ENCODE measurements around the gene BMPER. TPM values are rescaled to one million over a fixed set of nuclear protein-coding genes. Genes with fewer than 3 reads are reported as not detected.

Gene BMPER
- total and polyA plus RNA-seq, 2 of the 8 experiments (the other 6 are each of a cell fraction or from before 2014, with no cell fraction given), result 0.33 to 0.69 TPM

DNA sequence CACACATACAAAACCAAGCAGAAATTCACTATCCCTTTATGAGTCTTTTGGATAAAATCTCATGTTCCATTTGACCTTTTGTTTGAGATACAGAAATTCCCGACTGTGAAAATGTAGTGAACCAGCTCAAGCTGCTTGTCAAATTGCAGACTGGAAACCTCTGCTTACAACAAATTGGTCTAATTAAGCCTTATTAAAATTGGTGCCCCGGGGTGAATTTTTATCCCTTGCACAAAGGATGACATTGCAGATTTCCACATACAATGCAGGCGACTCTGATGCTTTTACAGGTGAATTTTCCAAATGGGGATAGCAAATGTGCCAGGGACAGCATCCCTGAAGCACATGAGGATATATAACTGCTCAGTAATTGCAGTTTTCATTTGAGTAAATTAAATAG is 257.3 kb downstream of the BMPER start (continued):
- TF ChIP-seq, protein P1, sequence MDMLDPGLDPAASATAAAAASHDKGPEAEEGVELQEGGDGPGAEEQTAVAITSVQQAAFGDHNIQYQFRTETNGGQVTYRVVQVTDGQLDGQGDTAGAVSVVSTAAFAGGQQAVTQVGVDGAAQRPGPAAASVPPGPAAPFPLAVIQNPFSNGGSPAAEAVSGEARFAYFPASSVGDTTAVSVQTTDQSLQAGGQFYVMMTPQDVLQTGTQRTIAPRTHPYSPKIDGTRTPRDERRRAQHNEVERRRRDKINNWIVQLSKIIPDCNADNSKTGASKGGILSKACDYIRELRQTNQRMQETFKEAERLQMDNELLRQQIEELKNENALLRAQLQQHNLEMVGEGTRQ (IDR thresholded peaks at IDR 0.05; ENCODE audit: low read length), result no peak
- TF ChIP-seq ZNF274 (IDR thresholded peaks at IDR 0.05; ENCODE audit: borderline replicate concordance, extremely low read depth, low read length) (no peak), BCL11A (IDR thresholded peaks at IDR 0.05; ENCODE audit: low read depth in 2 of 2, low read length in 2 of 2) (no peak), CHD1 (IDR thresholded peaks at IDR 0.05; ENCODE audit: low read depth, low read length) (no peak), FOSL1 (IDR thresholded peaks at IDR 0.05; ENCODE audit: insufficient read depth, low read depth, low read length) (no peak)

All from H1 (cell line).